Sigmoid colon (tissue), 7 donors: ENCODE results near the gene AP4M1. TPM values are rescaled to one million over a fixed set of nuclear protein-coding genes. Genes with fewer than 3 reads are reported as not detected.
A peak's percentile ranks its signal among the peaks of the same experiment; 100 is the strongest.

Experiments
- DNase-seq: peaks from one replicate; pipeline ENCODE4 v3.0.0-alpha.2; 2019
- H3K27ac ChIP-seq, 4 donors: fragments of 200-600 bp; sonication (generic); one replicate each; pipeline ENCODE4 v1.5.1; 2016 to 2019; ENCODE audit warnings: mild to moderate bottlenecking in 1 of 4
- H3K27me3 ChIP-seq, 3 donors: fragments of 200-600 bp; sonication (generic); one replicate each; pipeline ENCODE4 v1.5.1; 2019; ENCODE audit warnings: mild to moderate bottlenecking in 1 of 3
- H3K36me3 ChIP-seq, 4 donors: fragments of 200-600 bp; sonication (generic); one replicate each; pipeline ENCODE4 v1.5.1; 2016 to 2019
- H3K4me1 ChIP-seq, 4 donors: fragments of 200-600 bp; sonication (generic); one replicate each; pipeline ENCODE4 v1.5.1; 2017 to 2019
- H3K4me3 ChIP-seq, 4 donors: fragments of 200-600 bp; sonication (generic); one replicate each; pipeline ENCODE4 v1.5.1; 2017 to 2019; ENCODE audit warnings: mild to moderate bottlenecking in 2 of 4, moderate library complexity in 1 of 4
- H3K9me3 ChIP-seq, 4 donors: fragments of 200-600 bp in 3 of 4; sonication (generic) in 3 of 4; one replicate each; pipeline versions ENCODE4 v1.5.1 to v1.6.1; 2013 to 2019
- CTCF ChIP-seq, 4 experiments: fragments of 450-650 bp in 3 of 4; fragments of 200-600 bp in 1 of 4; IDR thresholded peaks; one replicate each; pipeline ENCODE4 v1.5.1; 2016 to 2019; ENCODE audit warnings: antibody characterized with exemption in 4 of 4, mild to moderate bottlenecking in 3 of 4, moderate library complexity in 2 of 4
- EP300 ChIP-seq, 4 donors: sonication (generic); formaldehyde crosslinking; IDR thresholded peaks; one replicate each; pipeline ENCODE4 v1.6.1; 2017; ENCODE audit warnings: antibody characterized with exemption in 4 of 4
- POLR2A ChIP-seq, 2 donors: fragments of 450-650 bp; IDR thresholded peaks; one replicate each; pipeline ENCODE4 v1.6.1; 2016; ENCODE audit warnings: antibody characterized with exemption in 2 of 2, mild to moderate bottlenecking in 2 of 2, moderate library complexity in 2 of 2
- POLR2AphosphoS5 ChIP-seq, 4 donors: sonication (generic); formaldehyde crosslinking; IDR thresholded peaks; one replicate each; pipeline ENCODE4 v1.6.1; 2017; ENCODE audit warnings: antibody characterized with exemption in 4 of 4
- WGBS, 2 donors: extraction: QIAGEN DNeasy Blood & Tissue Kit; methylation state at CpG; one replicate each; pipeline ENCODE4 v1.1.7; 2013; 5-methylcytosine and 5-hydroxymethylcytosine counted together
- intact Hi-C: fragments of 100-400 bp; cut with DNase I; formaldehyde crosslinking; loops from one replicate; pipeline ENCODE4 v1.15.1; 2023
- polyA plus RNA-seq, 3 donors: library from polyadenylated mRNA; stranded (reverse); fragments of 200-250 nt; gene quantifications; one replicate each; pipeline ENCODE4 v1.2.3, GENCODE V29; 2013
- total RNA-seq, 4 donors: library from RNA; depleted of rRNA; stranded (reverse); fragments of >200 nt; gene quantifications; one replicate each; pipeline ENCODE4 v1.1.0, GENCODE V29; 2016
- donor health status: healthy with polysubstance abuse.
- donor health status: Bipolar disorder and iron deficiency.
- donor health status: healthy.

The AP4M1 gene
- total and polyA plus RNA-seq, 7 donors = 14.6 to 26.6 (median 18.1) TPM

- DNase-seq = no peak
- intact Hi-C loops = loop anchor here (1.0 to 10.0 kb wide), 3 partner anchors 12 to 173 kb away; partner anchors contain the start of genes MBLAC1 and TRIM4
- TF ChIP-seq EP300 (IDR thresholded peaks at IDR 0.05) = no peak
- TF ChIP-seq POLR2AphosphoS5 (IDR thresholded peaks at IDR 0.05) = no peak
- no peak for TF ChIP-seq CTCF (IDR thresholded peaks at IDR 0.05)
- no peak for TF ChIP-seq POLR2A (IDR thresholded peaks at IDR 0.05)
- 70 to 80% methylated on average over 11 of the region's 11 CpGs for WGBS, 2 donors
- H3K27me3 ChIP-seq = no peaks in the 10 kb centered on the region
- peaks cover 23 to 33% (median 27%) of the 10 kb centered on the region in 4 donors for H3K36me3 ChIP-seq
- no peaks in the 10 kb centered on the region for H3K9me3 ChIP-seq
- H3K27ac ChIP-seq = peak overlapping the region; percentile 86 to 94 (median 88)
- peak overlapping the region; percentile 54 to 91 (median 71) for H3K4me3 ChIP-seq
- H3K4me1 ChIP-seq = peaks cover 0 to 51% (median 44%) of the 10 kb centered on the region in 4 donors
These were observed 13.3 kb upstream of the AP4M1 start for GRCh38 chr7:100088095-100088620.

- H3K36me3 ChIP-seq = peaks cover 26 to 40% (median 34%) of the 10 kb centered on the region in 4 donors
- no peaks in the 10 kb centered on the region for H3K27me3 ChIP-seq
- peak; percentile 48 to 62 for TF ChIP-seq POLR2A (IDR thresholded peaks at IDR 0.05)
- no peak for TF ChIP-seq CTCF (IDR thresholded peaks at IDR 0.05)
- TF ChIP-seq POLR2AphosphoS5 (IDR thresholded peaks at IDR 0.05) = peak; percentile 80 to 93 (median 91)
- peak; percentile 91 for DNase-seq
- no peaks in the 10 kb centered on the region for H3K9me3 ChIP-seq
- peaks cover 0 to 57% (median 51%) of the 10 kb centered on the region in 4 donors for H3K4me1 ChIP-seq
- intact Hi-C loops = loop anchor here (1.0 to 10.0 kb wide), 3 partner anchors 11 to 174 kb away; partner anchors contain the start of genes MBLAC1 and TRIM4
- H3K27ac ChIP-seq = peak within 1 kb of the TSS; percentile 86 to 94 (median 88)
- peak within 1 kb of the TSS; percentile 54 to 91 (median 71) for H3K4me3 ChIP-seq
- WGBS, 2 donors = 0 to 1% methylated on average over 68 of the region's 68 CpGs
These were observed 12.6 kb upstream of the AP4M1 start, which contains the start of gene COPS6 for GRCh38 chr7:100088621-100089457. Gene COPS6 (plus strand): TSS chr7:100088969. CDS start chr7:100088991, 22 bp downstream.

- Histone ChIP-seq H3K9me3 (no peaks in the 10 kb centered on the region), H3K27ac (peak overlapping the region; percentile 86 to 94 (median 88)), H3K36me3 (peaks cover 32 to 48% (median 41%) of the 10 kb centered on the region in 4 donors), H3K4me1 (peaks cover 0 to 62% (median 53%) of the 10 kb centered on the region in 4 donors), H3K4me3 (peak overlapping the region; percentile 54 to 91 (median 71)), H3K27me3 (no peaks in the 10 kb centered on the region)
- intact Hi-C loops = loop anchor here (2.0 to 10.0 kb wide), 2 partner anchors 37 to 175 kb away; partner anchors contain the start of genes MBLAC1 and TRIM4
- DNase-seq = no peak
- TF ChIP-seq EP300 (IDR thresholded peaks at IDR 0.05) = no peak
- TF ChIP-seq POLR2AphosphoS5 (IDR thresholded peaks at IDR 0.05) = no peak
- no peak for TF ChIP-seq CTCF (IDR thresholded peaks at IDR 0.05)
- TF ChIP-seq POLR2A (IDR thresholded peaks at IDR 0.05) = no peak
- WGBS, 2 donors = 18 to 42% methylated on average over 7 of the region's 7 CpGs
These were observed 11.8 kb upstream of the AP4M1 start for GRCh38 chr7:100089458-100090196.

- H3K4me3 ChIP-seq = no peak overlapping the region
- no peak for DNase-seq
- H3K36me3 ChIP-seq = peaks cover 44 to 59% (median 50%) of the 10 kb centered on the region in 4 donors
- TF ChIP-seq EP300 (IDR thresholded peaks at IDR 0.05) (no peak), POLR2AphosphoS5 (IDR thresholded peaks at IDR 0.05) (no peak), POLR2A (IDR thresholded peaks at IDR 0.05) (no peak), CTCF (IDR thresholded peaks at IDR 0.05) (no peak)
- no peaks in the 10 kb centered on the region for H3K27me3 ChIP-seq
- intact Hi-C loops = no loop called here
- H3K9me3 ChIP-seq = no peaks in the 10 kb centered on the region
- 89 to 90% methylated on average over 14 of the region's 14 CpGs for WGBS, 2 donors
- H3K27ac ChIP-seq = no peak overlapping the region
- peaks cover 0 to 52% (median 47%) of the 10 kb centered on the region in 4 donors for H3K4me1 ChIP-seq
These were observed 10.7 kb upstream of the AP4M1 start for GRCh38 chr7:100090527-100091410.
